NCI-H1436 treated with DMSO at 0.1 percent for 48 hours (cell line): ENCODE results near the gene METTL8.

Source experiments
- DNase-seq: peaks from one replicate; lab custom pipeline; 2025; lab: John Stamatoyannopoulos, UW

The METTL8 gene

DNA sequence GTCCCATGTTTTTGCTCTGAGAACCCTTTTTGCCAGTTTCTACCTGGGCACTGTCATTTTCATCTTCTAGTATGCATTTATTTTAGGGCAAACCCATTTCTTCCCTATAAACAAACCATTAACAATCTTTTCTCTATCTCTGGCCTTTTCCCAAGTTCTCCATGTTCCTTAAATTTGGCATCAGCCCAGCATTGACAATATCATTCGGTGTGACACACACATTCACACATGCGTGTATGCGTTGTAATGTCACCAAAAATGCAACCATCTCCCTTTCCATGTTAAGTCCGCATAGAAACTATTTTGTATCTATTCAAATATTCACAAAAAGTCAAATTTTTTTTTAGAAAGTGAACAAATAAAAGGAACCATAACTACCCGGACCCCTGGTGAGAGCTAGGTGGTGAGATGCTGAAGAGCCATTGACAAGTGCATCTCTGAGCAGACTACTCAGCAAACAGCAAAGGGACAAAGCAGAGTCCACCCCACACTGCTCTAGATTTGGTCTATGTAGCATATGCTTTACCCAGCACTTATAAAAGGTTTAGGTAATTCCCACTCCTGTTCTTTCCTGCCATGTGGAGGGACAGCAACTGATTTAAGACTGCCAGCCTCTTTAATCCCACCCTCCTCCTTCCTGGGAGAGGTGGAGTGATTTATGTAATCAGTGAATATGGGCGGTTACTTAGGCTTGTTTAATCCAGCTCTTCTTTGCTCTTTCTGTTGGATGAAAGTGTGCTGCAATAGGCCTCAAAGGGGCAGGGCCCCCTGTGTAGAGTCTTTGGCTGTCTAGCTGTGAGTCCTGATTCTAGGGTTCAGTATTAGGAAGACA is 124.1 kb downstream of the METTL8 start:
- no peak for DNase-seq

DNA sequence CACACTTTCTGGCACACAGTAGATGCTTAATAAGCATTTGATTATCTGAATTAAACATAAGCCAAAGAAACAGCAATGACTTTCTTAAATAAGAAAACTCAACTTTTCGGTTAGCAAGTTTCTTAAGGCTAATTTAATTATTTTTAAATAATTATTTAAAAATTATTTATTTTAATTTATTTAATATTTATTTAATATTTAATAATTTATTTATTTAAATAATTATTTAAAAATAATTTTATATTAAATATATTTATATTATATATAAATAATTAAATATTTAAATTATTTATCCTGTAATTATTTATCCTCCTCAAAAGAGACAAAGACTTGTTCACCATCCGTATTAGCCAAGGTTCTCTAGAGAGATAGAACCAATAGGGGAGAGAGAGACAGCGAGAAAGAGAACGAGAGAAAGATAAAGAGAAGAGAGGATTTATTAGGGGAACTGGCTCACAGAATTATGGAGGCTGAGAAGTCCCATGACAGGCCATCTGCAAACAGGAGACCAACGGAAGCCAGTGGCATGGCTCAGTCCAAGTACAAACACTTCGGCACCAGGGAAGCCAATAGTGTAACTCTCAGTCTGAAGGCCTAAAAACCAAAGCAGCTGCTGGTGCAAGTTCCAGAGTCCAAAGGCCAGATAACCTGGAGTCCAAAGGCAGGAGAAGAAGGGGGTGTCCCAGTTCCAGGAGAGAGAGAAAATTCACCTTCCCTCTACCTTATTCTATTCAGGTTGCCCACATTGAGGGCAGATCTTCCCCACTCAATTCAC is 125.3 kb downstream of the METTL8 start:
- DNase-seq = no peak

DNA sequence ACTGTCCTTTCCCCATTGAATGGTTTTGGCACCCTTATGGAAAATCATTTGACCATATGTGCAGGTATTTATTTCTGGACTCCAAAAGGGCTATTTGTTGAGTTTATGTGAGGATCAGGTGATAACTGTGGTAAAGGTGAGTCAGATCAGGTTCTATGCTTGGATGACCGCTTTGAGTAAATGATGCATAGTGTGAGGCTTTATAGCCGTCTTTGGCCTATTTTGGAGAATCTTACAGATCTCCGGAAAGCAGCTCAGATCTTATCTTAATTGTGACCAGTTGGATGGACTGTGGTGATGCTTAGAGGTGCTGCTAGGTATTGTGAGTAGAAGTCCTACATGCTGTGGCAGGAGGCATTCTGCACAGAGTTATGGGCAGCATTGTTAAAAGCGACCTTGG is 126.2 kb downstream of the METTL8 start:
- DNase-seq = no peak

DNA sequence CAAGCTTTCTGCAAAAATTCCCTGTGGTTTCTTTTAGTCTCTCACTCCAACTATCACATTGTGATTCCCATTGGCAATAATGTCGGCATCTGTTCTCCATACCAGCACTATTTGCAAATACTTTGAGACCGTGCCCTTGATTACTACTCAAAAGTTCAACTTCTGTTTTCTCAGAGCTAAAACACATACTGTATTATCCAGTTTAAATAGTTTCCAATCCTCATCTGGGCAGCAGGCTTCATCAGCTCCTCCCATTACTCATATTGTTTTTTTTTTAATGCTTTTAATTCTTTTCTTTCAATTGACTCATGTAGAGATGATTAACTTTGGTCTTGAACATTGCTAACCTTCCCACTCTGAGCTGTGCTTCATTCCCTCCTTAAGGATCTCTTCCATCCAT is 135.8 kb downstream of the METTL8 start:
- DNase-seq = no peak

DNA sequence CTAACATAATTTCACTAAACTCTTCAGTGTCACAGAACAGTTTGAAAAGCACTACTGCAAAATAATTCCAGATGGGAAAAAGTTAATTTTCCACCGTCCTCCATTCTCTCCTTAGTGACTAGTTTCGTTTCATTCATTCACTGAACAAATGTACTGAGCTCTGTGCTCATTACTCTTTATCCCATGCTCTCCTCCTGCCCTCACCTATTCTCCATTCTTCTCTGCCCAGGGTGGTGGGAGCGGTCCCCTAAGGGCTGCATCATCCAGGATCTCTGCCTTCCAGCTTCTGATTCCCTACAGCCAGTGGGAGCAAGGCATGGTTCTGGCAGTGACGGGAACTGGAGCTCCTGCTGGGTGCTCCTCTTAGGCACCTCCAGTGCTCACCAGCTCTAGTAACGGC is 139.2 kb downstream of the METTL8 start:
- no peak for DNase-seq

DNA sequence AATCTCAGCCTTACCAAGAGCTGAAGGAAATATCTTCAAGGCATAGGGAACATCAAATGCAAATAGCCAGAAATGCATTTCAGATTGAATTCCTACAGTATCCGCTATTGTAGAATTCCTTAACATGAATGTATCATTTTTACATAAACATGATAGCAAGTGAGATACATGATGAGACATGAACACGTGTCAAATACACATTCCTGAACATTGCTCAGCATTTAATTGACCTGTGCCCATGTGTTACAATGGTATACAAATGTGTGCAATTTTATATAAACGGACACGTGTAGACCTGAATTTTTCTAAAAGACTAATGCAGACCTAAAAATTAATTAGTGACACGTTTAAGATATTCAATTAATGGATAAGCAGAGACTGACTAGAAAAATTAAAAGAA is 140.1 kb downstream of the METTL8 start:
- DNase-seq = no peak

DNA sequence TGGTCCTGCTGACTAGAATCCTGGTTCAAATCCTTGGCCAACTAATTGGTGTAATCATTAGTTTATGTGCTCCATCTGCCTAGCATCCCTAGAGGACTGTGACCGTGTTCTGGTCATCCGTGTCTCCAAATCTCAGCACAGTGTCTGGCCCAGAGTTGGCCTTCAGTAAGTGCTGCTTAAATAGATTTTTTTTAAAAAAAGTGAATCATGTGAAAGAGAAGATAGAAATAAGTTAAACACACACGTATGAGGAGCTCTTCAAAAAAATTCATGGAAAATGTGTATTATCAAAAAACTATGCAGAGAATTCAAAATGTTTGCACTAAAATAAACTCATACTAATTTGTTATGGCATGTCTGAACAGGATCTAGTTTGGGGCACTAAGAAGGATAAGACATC is 143.8 kb downstream of the METTL8 start:
- no peak for DNase-seq

DNA sequence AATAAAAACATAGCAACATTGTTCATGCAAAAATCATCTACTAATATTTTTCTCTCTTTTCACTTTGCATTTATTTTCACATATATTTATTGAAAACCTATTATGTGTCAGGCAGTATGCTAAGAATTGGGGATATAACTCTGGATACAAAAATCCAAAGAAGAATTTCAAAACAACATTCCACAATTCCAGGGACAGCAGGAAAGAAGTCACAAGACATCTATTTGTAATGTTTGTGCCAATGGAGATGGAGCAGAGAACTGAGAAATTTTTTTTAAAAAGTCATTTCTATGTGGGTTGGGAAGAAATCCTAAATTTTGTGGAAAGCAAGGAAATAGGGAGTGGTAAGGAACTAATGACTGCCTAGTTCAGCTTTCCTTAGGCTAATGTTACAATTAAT is 144.5 kb downstream of the METTL8 start:
- DNase-seq = no peak

DNA sequence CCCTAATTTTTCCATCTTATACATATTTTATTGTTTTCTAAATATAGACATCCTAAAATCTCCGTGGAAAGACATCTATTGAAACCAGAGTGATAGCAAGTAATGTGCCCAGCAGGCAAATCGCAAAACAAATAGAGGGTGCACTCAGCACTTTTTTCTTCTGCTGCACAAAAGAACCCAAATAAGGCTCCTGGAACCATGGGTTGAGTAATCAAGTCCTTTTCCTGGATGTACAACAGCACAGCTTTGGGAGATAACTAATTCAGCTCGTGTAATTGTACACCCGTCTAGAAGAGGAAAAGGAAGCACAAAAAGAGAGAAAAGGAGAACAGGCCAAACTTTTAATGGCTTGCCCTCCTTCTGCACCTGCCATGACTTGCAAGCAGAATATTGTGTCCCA is 146.2 kb downstream of the METTL8 start:
- DNase-seq = no peak

DNA sequence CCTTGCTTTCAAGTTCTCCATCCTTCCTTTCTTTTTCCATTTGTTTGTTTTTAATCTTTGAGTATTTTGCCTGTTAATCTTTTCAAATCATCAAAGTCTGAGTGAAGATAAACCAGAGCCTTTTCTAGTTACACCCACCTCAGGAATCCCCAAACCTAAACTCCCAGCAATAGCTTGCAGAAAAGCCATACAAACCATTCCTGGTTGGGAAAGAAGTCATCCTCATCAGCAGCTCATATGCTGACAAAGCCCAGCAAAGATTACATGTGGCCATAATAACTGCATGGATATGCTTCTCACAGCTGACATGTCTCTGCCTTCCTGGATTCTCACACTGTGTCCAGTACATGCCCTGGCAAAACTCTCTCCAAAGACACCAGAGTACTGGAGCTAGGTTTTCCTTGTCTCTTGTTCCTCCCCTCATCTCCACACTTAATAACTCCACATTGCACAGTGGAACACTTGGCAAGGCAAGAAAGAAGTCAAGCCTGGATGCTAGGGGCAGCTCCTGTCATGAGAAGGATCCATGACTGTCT is 146.7 kb downstream of the METTL8 start:
- DNase-seq = no peak

DNA sequence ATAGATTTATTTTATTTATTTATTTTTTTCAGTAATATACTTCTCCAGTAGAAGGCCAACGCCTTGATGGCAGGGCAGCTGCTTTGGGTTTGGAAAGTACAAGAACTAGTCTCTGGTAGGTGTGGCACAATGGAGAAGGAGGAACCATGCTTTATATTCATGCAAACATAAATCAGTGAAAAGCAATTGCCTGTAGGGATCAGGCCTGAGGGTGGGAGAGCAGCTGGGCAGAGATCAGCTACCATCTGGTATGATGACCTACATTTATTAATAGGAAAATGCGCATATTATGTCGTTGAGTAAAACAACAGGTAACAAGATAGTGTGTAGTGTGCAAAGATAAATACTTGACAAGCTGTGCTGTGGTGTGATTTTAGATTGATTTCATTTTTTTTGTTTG is 152.7 kb downstream of the METTL8 start:
- peak; percentile 11 for DNase-seq

DNA sequence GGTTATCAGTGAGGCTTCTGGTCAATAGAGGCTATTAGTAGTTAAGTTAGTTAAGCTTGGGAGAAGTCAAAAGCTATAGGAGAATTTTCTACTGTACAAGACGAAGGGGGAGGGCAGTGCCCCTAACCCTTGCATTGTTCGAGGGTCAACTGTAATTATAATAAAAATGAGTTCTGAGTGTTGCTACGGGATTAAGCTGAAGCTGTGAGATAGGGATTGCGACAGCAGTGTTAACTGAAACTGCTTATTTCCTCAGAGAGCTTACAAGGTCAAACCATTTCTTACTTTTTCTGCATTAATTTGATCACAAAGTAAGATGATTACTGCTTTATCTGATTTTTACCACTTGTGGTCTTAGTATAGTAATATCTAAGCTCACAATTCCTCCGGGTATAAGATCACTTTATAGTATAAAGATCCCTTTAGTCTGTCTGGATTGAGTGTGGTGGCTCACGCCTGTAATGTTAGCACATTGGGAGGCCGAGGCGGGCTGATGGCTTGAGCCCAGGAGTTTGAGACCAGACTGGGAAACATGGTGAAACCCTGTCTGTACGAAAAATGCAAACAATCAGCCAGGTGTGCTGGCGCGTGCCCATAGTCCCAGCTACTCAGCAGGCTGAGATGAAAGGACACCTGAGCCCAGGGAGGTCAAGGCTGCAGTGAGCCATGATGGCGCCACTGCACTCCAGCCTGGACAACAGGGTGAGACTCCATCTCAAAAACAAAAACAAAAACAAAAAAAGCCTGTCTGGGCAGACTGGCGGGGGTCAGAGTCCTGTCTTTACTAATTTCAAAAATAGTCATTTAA is 153.6 kb downstream of the METTL8 start:
- DNase-seq = no peak

DNA sequence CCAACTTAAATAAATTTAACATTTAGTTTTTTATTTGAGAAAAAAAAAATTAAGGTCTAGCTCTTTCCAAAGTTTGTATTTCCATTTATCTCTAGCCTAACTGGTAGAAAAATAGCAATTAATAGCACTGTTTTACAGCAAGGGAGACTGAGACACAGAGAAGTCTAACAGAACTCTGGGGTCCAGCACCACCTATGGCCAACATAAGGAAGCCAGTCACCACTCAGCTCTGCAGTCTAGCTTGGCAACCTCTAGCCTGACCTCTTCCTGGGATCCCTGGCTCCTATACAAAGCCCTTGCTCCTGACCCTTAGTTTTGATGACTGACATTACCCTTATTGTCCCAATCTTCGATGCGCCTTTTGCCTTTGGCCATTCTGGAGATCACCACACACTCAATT is 159.0 kb downstream of the METTL8 start:
- DNase-seq = no peak

DNA sequence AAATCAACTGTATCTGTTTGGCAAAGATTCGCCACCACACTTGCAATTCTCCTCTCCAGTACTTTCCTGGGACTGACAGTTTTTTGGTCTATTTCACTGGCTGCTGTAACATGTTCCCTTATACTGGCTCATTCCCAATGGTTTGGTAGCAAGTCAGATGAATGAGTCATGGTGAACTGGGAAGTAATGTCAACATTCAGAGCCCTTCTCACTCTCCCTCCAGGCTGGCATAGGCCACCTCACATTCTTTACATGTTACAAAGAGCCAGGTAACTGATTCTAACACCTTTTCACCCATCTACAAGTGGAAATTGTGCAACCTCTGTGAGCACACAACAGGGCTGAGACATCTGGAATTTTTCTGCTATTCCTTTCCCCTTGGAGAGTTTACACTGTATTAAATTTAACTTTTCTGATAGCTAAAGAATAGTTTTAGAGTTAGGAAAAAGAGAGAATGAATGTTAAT is 161.8 kb downstream of the METTL8 start:
- no peak for DNase-seq

DNA sequence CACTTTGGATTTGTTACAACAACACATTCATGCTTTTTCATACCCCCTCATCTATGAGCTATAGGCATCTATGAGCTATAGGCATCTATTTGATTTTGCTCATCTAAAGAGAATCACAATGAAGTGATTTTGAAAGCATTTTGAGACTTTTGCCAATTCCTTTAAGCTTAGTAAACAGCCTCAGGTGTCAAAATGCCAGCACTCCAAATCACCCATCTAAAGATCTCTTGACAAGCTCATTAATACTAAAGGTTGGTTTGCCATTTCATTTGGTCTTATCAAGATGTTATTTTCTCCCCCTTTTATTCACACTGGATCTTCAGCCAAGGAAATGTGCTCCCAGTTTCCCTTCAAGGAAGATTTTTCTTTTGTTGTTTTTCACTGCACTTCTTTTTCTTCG is 162.4 kb downstream of the METTL8 start:
- no peak for DNase-seq

DNA sequence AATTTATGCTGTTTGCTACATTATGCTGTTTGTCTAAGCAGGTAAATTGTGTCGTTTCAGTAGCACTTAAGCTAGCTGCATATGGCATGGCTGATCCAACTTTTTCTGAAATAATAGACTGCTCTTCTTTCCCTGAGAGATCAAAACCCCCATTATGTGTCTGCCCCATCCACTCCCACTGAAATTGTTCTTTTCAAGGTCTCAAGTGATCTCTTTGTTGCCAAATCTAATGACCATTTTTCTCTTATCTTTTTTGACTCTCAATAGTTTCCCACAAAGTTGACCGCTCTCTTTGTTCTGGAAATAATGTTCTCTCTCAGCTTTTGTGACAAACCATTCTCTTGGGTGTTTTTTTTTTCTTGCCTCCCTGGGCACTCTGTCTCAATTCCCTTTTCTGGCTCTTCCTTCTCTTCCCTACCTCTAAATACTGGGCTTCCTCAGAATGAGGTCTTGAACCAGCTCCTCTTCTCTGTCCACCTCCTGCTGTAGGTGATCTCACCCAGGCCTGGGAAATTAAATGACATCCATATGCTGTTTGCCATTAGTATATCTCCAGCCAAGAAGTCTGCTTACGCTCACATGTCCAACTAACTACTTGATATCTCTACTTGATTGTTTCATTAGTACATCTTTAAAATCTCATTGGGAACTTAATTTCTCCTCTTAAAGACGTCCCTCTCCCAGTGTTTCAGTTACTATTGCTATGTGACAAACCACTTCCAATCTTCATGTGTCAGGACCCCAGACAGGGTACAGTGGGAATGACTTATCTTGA is 165.7 kb downstream of the METTL8 start:
- no peak for DNase-seq
